Fibroblast of mammary gland (primary cell): ENCODE measurements around the gene FGF14.

Experiments used
- DNase-seq: peaks from one replicate; pipeline ENCODE4 v3.0.0-alpha.2; 2010; ENCODE audit warnings: low read depth
- H3K4me3 ChIP-seq: 2 replicates; pipeline ENCODE4 v1.5.1; 2011; ENCODE audit warnings: low read depth, mild to moderate bottlenecking, low read length, moderate library complexity; ENCODE audit not compliant: control insufficient read depth
- CTCF ChIP-seq: conservative IDR thresholded peaks from 2 replicates; pipeline ENCODE4 v1.5.1; 2011; ENCODE audit warnings: low read depth, low read length, inconsistent platforms; ENCODE audit not compliant: control insufficient read depth, insufficient read depth

The FGF14 gene

GRCh38 chr13:102327119-102327617, 74.7 kb downstream of the FGF14 start:
- H3K4me3 ChIP-seq, result no peak overlapping the region
- DNase-seq, result no peak
- TF ChIP-seq CTCF, result no peak

- TF ChIP-seq CTCF, result no peak
- H3K4me3 ChIP-seq, result no peak overlapping the region
- no peak for DNase-seq
Measured at GRCh38 chr13:102326381-102327118, 75.3 kb downstream of the FGF14 start.

- no peak for TF ChIP-seq CTCF
- no peak for DNase-seq
- no peak overlapping the region for H3K4me3 ChIP-seq
Measured at GRCh38 chr13:102325321-102325720, 76.5 kb downstream of the FGF14 start.

- DNase-seq, result no peak
- H3K4me3 ChIP-seq, result no peak overlapping the region
- TF ChIP-seq CTCF, result no peak
Measured at GRCh38 chr13:102323505-102323904, 78.3 kb downstream of the FGF14 start.

- TF ChIP-seq CTCF, result no peak
- no peak overlapping the region for H3K4me3 ChIP-seq
- no peak for DNase-seq
Measured at GRCh38 chr13:102323012-102323411, 78.8 kb downstream of the FGF14 start.

GRCh38 chr13:102322211-102322610, 79.6 kb downstream of the FGF14 start:
- TF ChIP-seq CTCF, result no peak
- DNase-seq, result no peak
- no peak overlapping the region for H3K4me3 ChIP-seq
